ENCODE data around the gene ABAT. TPM values are rescaled to one million over a fixed set of nuclear protein-coding genes. Genes with fewer than 3 reads are reported as not detected.

The ABAT gene
- total and polyA plus RNA-seq, 2 donors from 2014 or later, result 9.6 to 34.0 TPM

GRCh38 chr16:8661703-8662102 is 12.7 kb upstream of the ABAT start:
- DNase-seq (no peak), FAIRE-seq (no peak)
- Histone ChIP-seq H3K9ac (ENCODE audit: low read length in 3 of 3) (no peak overlapping the region), H3K27me3 (ENCODE audit: control insufficient read depth, insufficient read depth, low read length) (no peaks in the 10 kb centered on the region), H3K4me1 (ENCODE audit: control insufficient read depth in 2 of 3, insufficient read depth in 2 of 3, low read depth in 1 of 3, low read length in 3 of 3) (no peaks in the 10 kb centered on the region), H3K36me3 (ENCODE audit: control insufficient read depth in 2 of 3, insufficient read depth in 3 of 3, low read length in 3 of 3) (peaks cover 0 to 3% (median 0%) of the 10 kb centered on the region in 3 donors), H3K9me3 (ENCODE audit: control insufficient read depth in 2 of 3, insufficient read depth in 1 of 3, low read length in 3 of 3) (no peaks in the 10 kb centered on the region), H3K4me3 (ENCODE audit: low read length in 3 of 3) (no peak overlapping the region), H3K27ac (ENCODE audit: low read depth in 2 of 2, low read length in 2 of 2) (no peak overlapping the region)
- intact Hi-C loops (cut with DNase I), result loop anchor here (10.0 kb wide), 1 partner anchor 123 kb away; no protein-coding TSS in a partner anchor
- TF ChIP-seq CTCF (IDR thresholded peaks at IDR 0.05; ENCODE audit: borderline replicate concordance, extremely low read depth, insufficient read depth), result no peak

- intact Hi-C loops (cut with DNase I), result loop anchor here (10.0 kb wide), 1 partner anchor 121 kb away; no protein-coding TSS in a partner anchor
Measured at GRCh38 chr16:8663192-8664089, 11.0 kb upstream of the ABAT start.

GRCh38 chr16:8665529-8665928 is 8.9 kb upstream of the ABAT start:
- no peak overlapping the region for H3K9ac ChIP-seq (ENCODE audit: low read length in 3 of 3)
- TF ChIP-seq CTCF (IDR thresholded peaks at IDR 0.05; ENCODE audit: borderline replicate concordance, extremely low read depth, insufficient read depth), result no peak
- intact Hi-C loops (cut with DNase I), result loop anchor here (10.0 kb wide), 1 partner anchor 119 kb away; no protein-coding TSS in a partner anchor
- no peaks in the 10 kb centered on the region for H3K27me3 ChIP-seq (ENCODE audit: control insufficient read depth, insufficient read depth, low read length)
- FAIRE-seq (no peak), DNase-seq (no peak)
- no peaks in the 10 kb centered on the region for H3K9me3 ChIP-seq (ENCODE audit: control insufficient read depth in 2 of 3, insufficient read depth in 1 of 3, low read length in 3 of 3)
- H3K4me3 ChIP-seq (ENCODE audit: low read length in 3 of 3), result no peak overlapping the region
- H3K4me1 ChIP-seq (ENCODE audit: control insufficient read depth in 2 of 3, insufficient read depth in 2 of 3, low read depth in 1 of 3, low read length in 3 of 3), result no peaks in the 10 kb centered on the region
- peaks cover 0 to 3% (median 0%) of the 10 kb centered on the region in 3 donors for H3K36me3 ChIP-seq (ENCODE audit: control insufficient read depth in 2 of 3, insufficient read depth in 3 of 3, low read length in 3 of 3)
- H3K27ac ChIP-seq (ENCODE audit: low read depth in 2 of 2, low read length in 2 of 2), result no peak overlapping the region

More at GRCh38 chr16:8663192-8664089, 11.0 kb upstream of the ABAT start:
- Histone ChIP-seq H3K27me3 (ENCODE audit: control insufficient read depth, insufficient read depth, low read length) (no peaks in the 10 kb centered on the region), H3K27ac (ENCODE audit: low read depth in 2 of 2, low read length in 2 of 2) (no peak overlapping the region), H3K9ac (ENCODE audit: low read length in 3 of 3) (no peak overlapping the region), H3K4me1 (ENCODE audit: control insufficient read depth in 2 of 3, insufficient read depth in 2 of 3, low read depth in 1 of 3, low read length in 3 of 3) (no peaks in the 10 kb centered on the region), H3K9me3 (ENCODE audit: control insufficient read depth in 2 of 3, insufficient read depth in 1 of 3, low read length in 3 of 3) (no peaks in the 10 kb centered on the region), H3K4me3 (ENCODE audit: low read length in 3 of 3) (no peak overlapping the region), H3K36me3 (ENCODE audit: control insufficient read depth in 2 of 3, insufficient read depth in 3 of 3, low read length in 3 of 3) (peaks cover 0 to 3% (median 0%) of the 10 kb centered on the region in 3 donors)
- FAIRE-seq (no peak), DNase-seq (no peak)
- TF ChIP-seq CTCF (IDR thresholded peaks at IDR 0.05; ENCODE audit: borderline replicate concordance, extremely low read depth, insufficient read depth), result no peak
